HepG2 (cell line): ENCODE results near the gene EEIG1. TPM values are rescaled to one million over a fixed set of nuclear protein-coding genes. Genes with fewer than 3 reads are reported as not detected.

ENCODE experiments used
- ATAC-seq: fragments of 200-7000 bp; cut with Tn5 transposase; 3 replicates; pipeline ENCODE4 v1.9.1; 2020; ENCODE audit warnings: mild to moderate bottlenecking, moderate library complexity
- BruUV-seq: library from RNA; stranded (reverse); fragments of 400-500 nt; replicated peaks from 2 replicates; lab custom pipeline; 2021; lab: Mats Ljungman, UMichigan
- CTCF ChIA-PET: fragments of 300-600 bp; formaldehyde crosslinking; extraction: SDS; loops from one replicate; lab custom pipeline; 2021; ENCODE audit warnings: low total read pairs, inconsistent platforms, low intra/inter-chr PET ratio; lab: Yijun Ruan, JAX
- POLR2A ChIA-PET: fragments of 350-600 bp; sonication (Branson Sonifier 250); formaldehyde crosslinking; loops from one replicate; lab custom pipeline; 2020; ENCODE audit warnings: antibody characterized with exemption, inconsistent platforms; lab: Yijun Ruan, JAX
- DNase-seq: peaks from one replicate; pipeline ENCODE4 v3.0.0-alpha.2; 2015; ENCODE audit warnings: low spot score
- FAIRE-seq: peaks from 3 replicates; lab custom pipeline; 2011; peaks lifted over from hg19 to GRCh38; lab: Jason Lieb, UNC
- H2AFZ ChIP-seq: one replicate; pipeline ENCODE4 v1.6.1; 2011; ENCODE audit warnings: low read length, inconsistent platforms
- H3K27ac ChIP-seq: fragments of 300-600 bp; 3 replicates; pipeline ENCODE4 v1.8.0; 2011; ENCODE audit warnings: mixed run types, mild to moderate bottlenecking, mixed read lengths, low read length, inconsistent platforms; ENCODE audit not compliant: insufficient read depth; ENCODE audit errors: extremely low read length
- H3K27me3 ChIP-seq, 2 experiments: fragments of 200-600 bp in 1 of 2; 2 replicates in 1 of 2; 3 replicates in 1 of 2; pipeline versions ENCODE4 v1.6.0 to v1.8.0; 2011; ENCODE audit warnings: low read length in 2 of 2, mild to moderate bottlenecking in 2 of 2, moderate library complexity in 2 of 2, inconsistent platforms in 1 of 2; ENCODE audit not compliant: insufficient read depth in 2 of 2, control insufficient read depth in 1 of 2
- H3K36me3 ChIP-seq, 2 experiments: fragments of 200-600 bp in 1 of 2; replicated peaks in 1 of 2; 2 replicates in 1 of 2; 3 replicates in 1 of 2; pipeline versions ENCODE4 v1.5.1 to v1.8.0; 2011; ENCODE audit warnings: low read length in 2 of 2, inconsistent platforms in 1 of 2; ENCODE audit not compliant: insufficient read depth in 2 of 2, control insufficient read depth in 1 of 2
- H3K4me1 ChIP-seq: 2 replicates; pipeline ENCODE4 v1.5.1; 2012; ENCODE audit warnings: low read length, inconsistent platforms; ENCODE audit not compliant: insufficient read depth
- H3K4me2 ChIP-seq: 2 replicates; pipeline ENCODE4 v1.6.0; 2011; ENCODE audit warnings: low read depth, low read length, inconsistent platforms
- H3K4me3 ChIP-seq, 3 experiments: fragments of 200-600 bp in 1 of 3; sonication (generic), shearing (Covaris generic) in 1 of 3; replicated peaks in 1 of 3; 2 replicates each; pipeline ENCODE4 v1.5.1; 2011 to 2016; ENCODE audit warnings: low read length in 3 of 3, inconsistent platforms in 2 of 3, low read depth in 2 of 3, mild to moderate bottlenecking in 2 of 3, control low read depth in 1 of 3, mixed read lengths in 1 of 3; ENCODE audit not compliant: insufficient read depth in 1 of 3
- H3K79me2 ChIP-seq: one replicate; pipeline ENCODE4 v1.6.1; 2011; ENCODE audit warnings: low read length, inconsistent platforms; ENCODE audit not compliant: insufficient read depth
- H3K9ac ChIP-seq: 2 replicates; pipeline ENCODE4 v1.6.0; 2011; ENCODE audit warnings: mild to moderate bottlenecking, low read depth, low read length, inconsistent platforms; ENCODE audit not compliant: insufficient read depth
- H3K9me3 ChIP-seq: 2 replicates; pipeline ENCODE4 v1.5.1; 2012; ENCODE audit warnings: mild to moderate bottlenecking, low read length
- H4K20me1 ChIP-seq: 2 replicates; pipeline ENCODE4 v1.6.0; 2011; ENCODE audit warnings: inconsistent platforms, mild to moderate bottlenecking, low read length, moderate library complexity; ENCODE audit not compliant: insufficient read depth
- AGO2 ChIP-seq: fragments of 200-400 bp; formaldehyde crosslinking; optimal IDR thresholded peaks from 2 replicates; pipeline ENCODE3; 2017; ENCODE audit warnings: mild to moderate bottlenecking, low read depth, low read length, moderate library complexity
- MAFG ChIP-seq: sonication (generic); formaldehyde crosslinking; IDR thresholded peaks from 2 replicates; pipeline ENCODE4 v1.5.1; 2020; ENCODE audit warnings: mild to moderate bottlenecking, missing genetic modification reagents
- RBM22 ChIP-seq: fragments of 200-400 bp; formaldehyde crosslinking; optimal IDR thresholded peaks from 2 replicates; pipeline ENCODE3; 2017; ENCODE audit warnings: mild to moderate bottlenecking, low read length, moderate library complexity
- SKI ChIP-seq: fragments of 450-650 bp; IDR thresholded peaks from one replicate; pipeline ENCODE4 v1.6.1; 2018; ENCODE audit warnings: mild to moderate bottlenecking; ENCODE audit not compliant: partially characterized antibody
- STAT6 ChIP-seq: sonication (generic); formaldehyde crosslinking; IDR thresholded peaks from 2 replicates; pipeline ENCODE4 v1.4.0; 2020; ENCODE audit warnings: missing genetic modification reagents, mild to moderate bottlenecking, borderline replicate concordance
- ZNF234 ChIP-seq: sonication (generic); formaldehyde crosslinking; conservative IDR thresholded peaks from 2 replicates; pipeline ENCODE4 v1.5.1; 2020; ENCODE audit warnings: mild to moderate bottlenecking, missing genetic modification reagents
- ZNF557 ChIP-seq: sonication (generic); formaldehyde crosslinking; IDR thresholded peaks from 2 replicates; pipeline ENCODE4 v1.4.0; 2020; ENCODE audit warnings: missing genetic modification reagents
- ZNF782 ChIP-seq: sonication (generic); formaldehyde crosslinking; IDR thresholded peaks from 2 replicates; pipeline ENCODE4 v1.4.0; 2020; ENCODE audit warnings: missing genetic modification reagents, mild to moderate bottlenecking, borderline replicate concordance
- WGBS: methylation state at CpG from one replicate; pipeline ENCODE4 v1.1.6; 2017; ENCODE audit warnings: low lambda C conversion rate; 5-methylcytosine and 5-hydroxymethylcytosine counted together
- in situ Hi-C: cut with HindIII; loops from 2 replicates; pipeline ENCODE4 v1.10.0; 2017; ENCODE audit warnings: low pct_unique_long_range_greater_than_20kb; ENCODE audit not compliant: extremely low pct_ligation_motif_present
- intact Hi-C: fragments of 100-400 bp; cut with micrococcal nuclease; formaldehyde crosslinking; loops from one replicate; pipeline ENCODE4 v1.10.0; 2022; ENCODE audit not compliant: unreplicated experiment
- polyA plus RNA-seq, 8 experiments: library from polyadenylated mRNA; depleted of rRNA in 3 of 8; stranded (reverse) in 7 of 8; unstranded in 1 of 8; fragments of >200 nt; fragmentation: Illumina TruSeq in 4 of 8; extraction: Trizol in 4 of 8; gene quantifications; 2 replicates each; pipeline versions ENCODE4 v1.2.1 to v1.2.3, GENCODE V29; 2011 to 2016; ENCODE audit warnings: low read depth in 4 of 8, missing spikeins in 1 of 8, mixed read lengths in 1 of 8; ENCODE audit not compliant: insufficient read depth in 1 of 8
- total RNA-seq, 5 experiments: library from RNA; depleted of rRNA; stranded (reverse); fragments of >200 nt; fragmentation: Illumina TruSeq; extraction: Trizol; gene quantifications; 2 replicates each; pipeline ENCODE4 v1.2.3, GENCODE V29; 2016; ENCODE audit warnings: low read depth in 1 of 5

The EEIG1 gene
- total and polyA plus RNA-seq, 2 of the 13 experiments (the other 11 are each of a cell fraction or from before 2014, with no cell fraction given) = 16.6 to 25.2 TPM

- H3K79me2 ChIP-seq = peaks cover 44% of the 10 kb centered on the region
- H3K9ac ChIP-seq = no peak overlapping the region
- no TSS peak for BruUV-seq
- peaks cover 21 to 58% of the 10 kb centered on the region in 2 experiments; a peak in 4 of 5 replicates for H3K36me3 ChIP-seq
- WGBS = 98% methylated on average over 9 of the region's 9 CpGs
- ChIA-PET CTCF (no interaction called here), POLR2A (no interaction called here)
- H3K27me3 ChIP-seq = no peaks in the 10 kb centered on the region; a peak in 1 of 5 replicates
- DNase-seq (no peak), ATAC-seq (no peak), FAIRE-seq (no peak)
- peak overlapping the region; percentile 42 for H3K27ac ChIP-seq
- no peak overlapping the region for H2AFZ ChIP-seq
- H3K4me3 ChIP-seq = no peak overlapping the region
- peaks cover 7% of the 10 kb centered on the region for H4K20me1 ChIP-seq
- peaks cover 70% of the 10 kb centered on the region for H3K4me1 ChIP-seq
- no peak for TF ChIP-seq MAFG (CRISPR knock-in tag)
- TF ChIP-seq ZNF234 = no peak
- peak; percentile 14 for TF ChIP-seq AGO2
- TF ChIP-seq ZNF782 (CRISPR knock-in tag) = no peak
- TF ChIP-seq SKI = no peak
- peak; percentile 43 for TF ChIP-seq RBM22
- no peak for TF ChIP-seq ZNF557 (CRISPR knock-in tag)
- no peak for TF ChIP-seq STAT6 (CRISPR knock-in tag)
- intact Hi-C loops = loop anchor here (10.0 kb wide), 1 partner anchor 169 kb away; no protein-coding TSS in a partner anchor
- no peak overlapping the region for H3K4me2 ChIP-seq
- in situ Hi-C loops = no loop called here
- H3K9me3 ChIP-seq = no peaks in the 10 kb centered on the region
These were observed 34.8 kb downstream of the EEIG1 start for GRCh38 chr9:127945942-127946341.
